Smooth muscle cell (in vitro differentiated cells): ENCODE data around the gene SLC46A3. TPM values are rescaled to one million over a fixed set of nuclear protein-coding genes. Genes with fewer than 3 reads are reported as not detected.
A peak's percentile ranks its signal among the peaks of the same experiment; 100 is the strongest.
"Not testable (repeated sequence)": the region's sequence is repeated elsewhere in the genome, so short reads cannot be mapped to it uniquely, and the experiment has no call there.

ENCODE experiments used
- DNase-seq: peaks from one replicate; lab custom pipeline; 2025; ENCODE audit not compliant: unreplicated experiment; lab: John Stamatoyannopoulos, UW
- H2AFZ ChIP-seq: fragments of 200-600 bp; sonication (generic); 2 replicates; pipeline ENCODE4 v1.6.0; 2016; ENCODE audit warnings: antibody characterized with exemption, low read depth, mild to moderate bottlenecking
- H3F3A ChIP-seq: fragments of 200-600 bp; sonication (generic); 2 replicates; pipeline ENCODE4 v1.6.0; 2017; ENCODE audit warnings: antibody characterized with exemption, low read depth
- H3K27ac ChIP-seq: fragments of 200-600 bp; sonication (generic); 2 replicates; pipeline ENCODE4 v1.5.1; 2016; ENCODE audit warnings: low read depth, mild to moderate bottlenecking
- H3K27me3 ChIP-seq: fragments of 200-600 bp; sonication (generic); 2 replicates; pipeline ENCODE4 v1.6.1; 2016; ENCODE audit warnings: low read depth, mild to moderate bottlenecking
- H3K36me3 ChIP-seq: fragments of 200-600 bp; sonication (generic); 2 replicates; pipeline ENCODE4 v1.5.1; 2016; ENCODE audit warnings: low read depth
- H3K4me1 ChIP-seq: fragments of 200-600 bp; sonication (generic); 2 replicates; pipeline ENCODE4 v1.5.1; 2016; ENCODE audit warnings: low read depth
- H3K4me2 ChIP-seq: fragments of 200-600 bp; sonication (generic); 2 replicates; pipeline ENCODE4 v1.6.0; 2016; ENCODE audit warnings: mild to moderate bottlenecking
- H3K4me3 ChIP-seq: fragments of 200-600 bp; sonication (generic); 2 replicates; pipeline ENCODE4 v1.5.1; 2016; ENCODE audit warnings: mild to moderate bottlenecking
- H3K79me2 ChIP-seq: fragments of 200-600 bp; sonication (generic); 2 replicates; pipeline ENCODE4 v1.6.0; 2016; ENCODE audit warnings: low read depth, mild to moderate bottlenecking
- H3K9ac ChIP-seq: fragments of 200-600 bp; sonication (generic); 2 replicates; pipeline ENCODE4 v1.6.0; 2016; ENCODE audit warnings: low read depth
- H3K9me3 ChIP-seq: fragments of 200-600 bp; sonication (generic); replicated peaks from 2 replicates; pipeline ENCODE4 v1.5.1; 2016; ENCODE audit warnings: low read depth
- H4K20me1 ChIP-seq: fragments of 200-600 bp; sonication (generic); 2 replicates; pipeline ENCODE4 v1.6.0; 2016; ENCODE audit warnings: low read depth
- WGBS: methylation state at CpG from one replicate; pipeline ENCODE4 v1.1.7; 2016; ENCODE audit warnings: low lambda C conversion rate; 5-methylcytosine and 5-hydroxymethylcytosine counted together
- polyA plus RNA-seq: library from polyadenylated mRNA; unstranded; fragments of >200 nt; fragmentation: Nextera tagmentation; extraction: Ambion mirVana; gene quantifications from 2 replicates; pipeline ENCODE4 v1.2.1, GENCODE V29; 2016
- total RNA-seq: library from RNA; depleted of rRNA; stranded (reverse); fragments of >200 nt; gene quantifications from 2 replicates; pipeline ENCODE4 v1.2.3, GENCODE V29; 2014
- TF ChIP-seq, protein P1 (sequence below): fragments of 200-600 bp; sonication (generic); IDR thresholded peaks from 2 replicates; pipeline ENCODE4 v1.5.1; 2017; ENCODE audit warnings: borderline replicate concordance, mild to moderate bottlenecking, antibody characterized with exemption; ENCODE audit not compliant: insufficient read depth, poor library complexity, severe bottlenecking

Gene SLC46A3
- total and polyA plus RNA-seq, 2 experiments from 2014 or later = 11.2 to 20.2 TPM

DNA sequence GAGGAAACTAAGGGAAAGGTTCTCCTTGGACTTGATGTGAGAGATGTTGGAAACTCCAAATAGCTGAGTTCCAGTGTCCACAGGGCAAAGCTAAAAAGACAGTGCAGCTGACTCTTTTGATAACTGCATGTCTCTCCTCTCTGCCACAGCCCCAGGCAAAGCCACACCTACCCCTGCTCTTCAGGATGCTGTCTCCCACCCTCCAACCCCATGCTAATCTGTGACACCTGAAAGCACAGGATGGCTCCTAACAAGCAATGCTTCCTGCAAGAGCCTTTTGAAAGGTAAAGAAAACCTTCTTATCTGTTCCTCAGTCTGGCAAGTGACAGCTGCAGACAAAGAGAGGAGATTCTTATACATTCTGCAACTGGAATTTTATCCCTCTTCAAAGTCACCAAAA lies 14.5 kb downstream of the SLC46A3 start:
- Histone ChIP-seq H3K4me2 (no peak overlapping the region), H3K4me3 (no peak overlapping the region)
- TF ChIP-seq, protein P1, sequence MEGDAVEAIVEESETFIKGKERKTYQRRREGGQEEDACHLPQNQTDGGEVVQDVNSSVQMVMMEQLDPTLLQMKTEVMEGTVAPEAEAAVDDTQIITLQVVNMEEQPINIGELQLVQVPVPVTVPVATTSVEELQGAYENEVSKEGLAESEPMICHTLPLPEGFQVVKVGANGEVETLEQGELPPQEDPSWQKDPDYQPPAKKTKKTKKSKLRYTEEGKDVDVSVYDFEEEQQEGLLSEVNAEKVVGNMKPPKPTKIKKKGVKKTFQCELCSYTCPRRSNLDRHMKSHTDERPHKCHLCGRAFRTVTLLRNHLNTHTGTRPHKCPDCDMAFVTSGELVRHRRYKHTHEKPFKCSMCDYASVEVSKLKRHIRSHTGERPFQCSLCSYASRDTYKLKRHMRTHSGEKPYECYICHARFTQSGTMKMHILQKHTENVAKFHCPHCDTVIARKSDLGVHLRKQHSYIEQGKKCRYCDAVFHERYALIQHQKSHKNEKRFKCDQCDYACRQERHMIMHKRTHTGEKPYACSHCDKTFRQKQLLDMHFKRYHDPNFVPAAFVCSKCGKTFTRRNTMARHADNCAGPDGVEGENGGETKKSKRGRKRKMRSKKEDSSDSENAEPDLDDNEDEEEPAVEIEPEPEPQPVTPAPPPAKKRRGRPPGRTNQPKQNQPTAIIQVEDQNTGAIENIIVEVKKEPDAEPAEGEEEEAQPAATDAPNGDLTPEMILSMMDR = no peak

DNA sequence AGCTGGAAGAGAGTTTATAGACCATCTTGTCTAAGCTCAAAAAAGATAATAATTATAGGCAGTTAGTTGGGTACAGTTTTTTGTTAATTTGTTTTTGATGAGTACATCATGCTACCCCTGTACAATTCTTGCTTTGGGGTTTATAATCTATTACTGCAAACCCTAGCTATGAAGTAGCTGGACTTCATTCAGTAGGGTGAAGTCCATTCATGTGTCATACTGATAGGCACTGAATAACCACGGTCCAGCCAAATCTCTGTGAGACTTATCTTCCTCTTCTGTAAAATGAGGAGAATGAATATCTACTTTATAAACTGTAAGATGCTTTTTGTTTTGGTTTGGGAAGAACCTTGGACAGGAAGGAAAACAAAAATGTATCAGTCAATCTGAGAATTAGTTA lies 19.5 kb downstream of the SLC46A3 start:
- TF ChIP-seq, protein P1 = no peak
- Histone ChIP-seq H3K9me3 (no peaks in the 10 kb centered on the region), H3K27ac (no peak overlapping the region), H3K9ac (no peak overlapping the region), H3K4me3 (no peak overlapping the region), H3K4me2 (no peak overlapping the region), H3K4me1 (peaks cover 3% of the 10 kb centered on the region), H3K79me2 (no peaks in the 10 kb centered on the region), H3K27me3 (no peaks in the 10 kb centered on the region), H2AFZ (no peak overlapping the region), H3F3A (no peaks in the 10 kb centered on the region), H3K36me3 (peaks cover 19% of the 10 kb centered on the region), H4K20me1 (no peaks in the 10 kb centered on the region)
- DNase-seq = no peak
- WGBS = 91% methylated on average over 1 of the region's 1 CpG

More for the DNA sequence above, 14.5 kb downstream of the SLC46A3 start:
- no peaks in the 10 kb centered on the region for H3K79me2 ChIP-seq
- no peak for DNase-seq
- H3F3A ChIP-seq = peaks cover 14% of the 10 kb centered on the region
- no peak overlapping the region for H3K9ac ChIP-seq
- H3K27me3 ChIP-seq = no peaks in the 10 kb centered on the region
- H2AFZ ChIP-seq = no peak overlapping the region
- H3K27ac ChIP-seq = no peak overlapping the region
- H3K36me3 ChIP-seq = peaks cover 15% of the 10 kb centered on the region
- H3K4me1 ChIP-seq = no peaks in the 10 kb centered on the region
- no peaks in the 10 kb centered on the region for H4K20me1 ChIP-seq
- H3K9me3 ChIP-seq = no peaks in the 10 kb centered on the region

DNA sequence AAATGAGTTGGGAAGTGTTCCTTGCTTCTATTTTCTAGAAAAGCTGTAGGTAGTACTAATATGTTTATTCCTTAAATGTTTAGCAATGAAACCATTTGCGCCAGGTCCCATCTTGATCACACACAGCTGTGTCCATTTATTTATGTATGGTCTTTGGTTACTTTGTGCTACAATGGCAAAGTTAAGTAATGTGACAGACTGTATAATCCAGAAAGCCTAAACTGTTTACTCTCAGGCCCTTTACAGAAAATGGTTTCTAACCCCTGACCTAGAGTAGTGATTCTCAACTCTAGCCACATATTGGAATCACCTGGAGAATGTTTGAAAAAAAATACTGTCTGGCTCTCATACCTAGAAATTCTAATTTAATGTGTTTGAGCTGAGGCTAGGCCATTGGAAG lies 21.3 kb downstream of the SLC46A3 start:
- Histone ChIP-seq H3K9me3 (no peaks in the 10 kb centered on the region), H3K4me3 (no peak overlapping the region), H3K27ac (no peak overlapping the region), H3K79me2 (no peaks in the 10 kb centered on the region), H3K4me2 (no peak overlapping the region), H3K27me3 (no peaks in the 10 kb centered on the region), H3F3A (no peaks in the 10 kb centered on the region), H3K4me1 (peaks cover 13% of the 10 kb centered on the region), H2AFZ (no peak overlapping the region), H3K36me3 (peaks cover 19% of the 10 kb centered on the region), H4K20me1 (no peaks in the 10 kb centered on the region), H3K9ac (no peak overlapping the region)
- TF ChIP-seq, protein P1 = no peak
- 90% methylated on average over 1 of the region's 1 CpG for WGBS
- no peak for DNase-seq

DNA sequence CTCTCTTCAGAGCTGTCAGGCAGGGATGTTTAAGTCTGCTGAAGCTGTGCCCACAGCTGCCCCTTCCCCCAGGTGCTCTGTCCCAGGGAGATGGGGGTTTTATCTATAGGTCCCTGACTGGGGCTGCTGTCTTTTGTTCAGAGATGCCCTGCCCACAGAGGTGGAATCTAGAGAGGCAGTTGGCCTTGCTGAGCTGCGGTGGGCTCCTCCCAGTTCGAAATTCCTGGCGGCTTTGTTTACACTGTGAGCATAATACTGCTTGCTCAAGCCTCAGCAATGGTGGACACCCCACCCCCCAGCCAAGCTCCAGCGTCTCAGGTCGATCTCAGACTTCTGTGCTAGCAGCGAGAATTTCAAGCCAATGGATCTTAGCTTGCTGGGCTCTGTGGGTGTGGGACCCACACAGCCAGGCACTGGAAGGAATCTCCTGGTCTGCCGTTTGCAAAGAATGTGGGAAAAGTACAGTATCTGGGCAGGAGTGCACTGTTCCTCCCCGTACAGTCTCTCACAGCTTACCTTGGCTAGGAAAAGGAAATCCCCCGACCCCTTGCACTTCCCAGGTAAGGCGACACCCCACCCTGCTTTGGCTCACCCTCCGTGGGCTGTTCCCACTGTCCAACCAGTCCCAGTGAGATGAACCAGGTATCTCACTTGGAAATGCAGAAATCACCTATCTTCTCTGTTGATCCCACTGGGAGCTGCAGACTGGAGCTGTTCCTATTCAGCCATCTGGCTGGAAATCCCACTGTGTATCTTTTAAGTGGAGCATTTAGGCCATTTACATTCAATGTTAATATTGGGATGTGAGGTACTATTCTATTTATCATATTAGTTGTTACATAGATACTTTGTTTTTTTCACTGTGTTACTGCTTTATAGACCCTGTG lies 24.9 kb downstream of the SLC46A3 start:
- Histone ChIP-seq H2AFZ (peak overlapping the region; percentile 85), H3K27ac (peak overlapping the region; percentile 39), H3K4me1 (peaks cover 13% of the 10 kb centered on the region), H3K9ac (peak overlapping the region; percentile 51), H3K4me3 (peak overlapping the region; percentile 50), H3K4me2 (peak overlapping the region; percentile 83)
- not testable (repeated sequence) for H3K36me3 ChIP-seq, H3K27me3 ChIP-seq, H4K20me1 ChIP-seq, H3F3A ChIP-seq, H3K9me3 ChIP-seq, H3K79me2 ChIP-seq, DNase-seq
- WGBS = 30% methylated on average over 11 of the region's 11 CpGs
